ENCODE results near the gene LAMA1. TPM values are rescaled to one million over a fixed set of nuclear protein-coding genes. Genes with fewer than 3 reads are reported as not detected.

LAMA1 gene
- total and polyA plus RNA-seq, 2 donors (not counting 3 experiments of a cell fraction or from before 2014, with no cell fraction given) = 0.04 TPM; not detected in 1

- H3K27ac ChIP-seq (ENCODE audit: insufficient read depth, low read depth, low read length) = no peak overlapping the region
- ChIA-PET CTCF (interaction anchor here (1.0 kb wide), 1 partner anchor 8 kb away, joined by 3 read pairs; no protein-coding TSS in a partner anchor), POLR2A (no interaction called here)
- no TSS peak for BruUV-seq (replicated peaks)
- intact Hi-C loops (cut with micrococcal nuclease) (no loop called here), dilution Hi-C loops (cut with MboI; ENCODE audit: extremely low pct_ligation_motif_present, low sequenced_read_pairs) (no loop called here)
- H3K4me3 ChIP-seq (replicated peaks in 1 of 3; ENCODE audit: insufficient read depth in 1 of 3, low read depth in 1 of 3, low read length in 3 of 3) = no peak overlapping the region
- H4K20me1 ChIP-seq (replicated peaks; ENCODE audit: control insufficient read depth, extremely low read depth, insufficient read depth, low read length) = no peaks in the 10 kb centered on the region
- H3K36me3 ChIP-seq (ENCODE audit: control insufficient read depth in 2 of 2, extremely low read depth in 1 of 2, insufficient read depth in 2 of 2, low read length in 2 of 2) = no peaks in the 10 kb centered on the region
- no peaks in the 10 kb centered on the region for H3K27me3 ChIP-seq (ENCODE audit: control insufficient read depth in 2 of 2, insufficient read depth in 2 of 2, low read length in 2 of 2)
- no peak for DNase-seq (ENCODE audit: low read depth, low spot score)
- FAIRE-seq = no peak
- H3K9ac ChIP-seq (replicated peaks; ENCODE audit: extremely low read depth, insufficient read depth, low read length) = no peak overlapping the region
- no peaks in the 10 kb centered on the region for H3K9me3 ChIP-seq (replicated peaks; ENCODE audit: control insufficient read depth, insufficient read depth, low read length)
- no peaks in the 10 kb centered on the region for H3K79me2 ChIP-seq (ENCODE audit: control insufficient read depth, insufficient read depth, low read length)
- no peaks in the 10 kb centered on the region for H3K4me1 ChIP-seq (ENCODE audit: control insufficient read depth, extremely low read depth, insufficient read depth, low read length)
- no peak for TF ChIP-seq MAX (IDR thresholded peaks at IDR 0.05; ENCODE audit: insufficient read depth, insufficient read length)
- no peak for TF ChIP-seq POLR2AphosphoS5 (IDR thresholded peaks at IDR 0.05; ENCODE audit: insufficient read depth, low read depth, low read length)
- TF ChIP-seq GATA2 (IDR thresholded peaks at IDR 0.05; ENCODE audit: insufficient read depth, insufficient read length, low read depth, low read length) = no peak
- no peak for TF ChIP-seq FOS (IDR thresholded peaks at IDR 0.05; ENCODE audit: borderline replicate concordance, insufficient read depth, low read length)
- no peak for TF ChIP-seq EZH2 (IDR thresholded peaks at IDR 0.05; ENCODE audit: borderline replicate concordance, low read depth, low read length, severe bottlenecking)
- TF ChIP-seq JUN (IDR thresholded peaks at IDR 0.05; ENCODE audit: borderline replicate concordance, insufficient read depth, insufficient read length, low read depth) = no peak
- TF ChIP-seq CTCF (IDR thresholded peaks at IDR 0.05; ENCODE audit: extremely low read depth in 1 of 2, insufficient read depth in 1 of 2, low read depth in 1 of 2, low read length in 2 of 2) = no peak
- TF ChIP-seq MYC (IDR thresholded peaks at IDR 0.05; ENCODE audit: low read depth, low read length) = no peak
- no peak for TF ChIP-seq POLR2A (IDR thresholded peaks at IDR 0.05; ENCODE audit: low read depth, low read length)
- no peak overlapping the region for H3K4me2 ChIP-seq (ENCODE audit: insufficient read depth, low read length)
- H3K9me1 ChIP-seq (replicated peaks; ENCODE audit: control insufficient read depth, extremely low read depth, insufficient read depth, low read length) = no peaks in the 10 kb centered on the region
- H2AFZ ChIP-seq (ENCODE audit: low read depth, low read length) = no peak overlapping the region
Observed at GRCh38 chr18:7028625-7029024, 89.0 kb downstream of the LAMA1 start.

Data from endothelial cell of umbilical vein (primary cell).